Lower leg skin (tissue), 3 donors: Measurements from ENCODE around the gene UNC5CL.

Experiments used
- CTCF ChIP-seq, 3 donors: fragments of 450-650 bp; IDR thresholded peaks; one replicate each; pipeline ENCODE4 v1.5.1; 2016; ENCODE audit warnings: antibody characterized with exemption in 3 of 3, mild to moderate bottlenecking in 3 of 3, moderate library complexity in 2 of 3
- POLR2A ChIP-seq, 2 donors: fragments of 450-650 bp; IDR thresholded peaks; one replicate each; pipeline ENCODE4 v1.6.1; 2016 to 2017; ENCODE audit warnings: antibody characterized with exemption in 2 of 2, mild to moderate bottlenecking in 1 of 2, moderate library complexity in 1 of 2

- TF ChIP-seq CTCF (IDR thresholded peaks at IDR 0.05) (no peak), POLR2A (IDR thresholded peaks at IDR 0.05) (no peak)
These were observed 9.0 kb upstream of the UNC5CL start for GRCh38 chr6:41047745-41048732.
